K562 (cell line): ENCODE data around the gene GOLGB1. TPM values are rescaled to one million over a fixed set of nuclear protein-coding genes. Genes with fewer than 3 reads are reported as not detected.

Experiments used
- DIDO1 ChIP-seq: fragments of 450-650 bp; IDR thresholded peaks from 2 replicates; pipeline ENCODE4 v1.6.1; 2016; ENCODE audit warnings: low read depth, missing biosample characterization, missing genetic modification characterization
- KDM4B ChIP-seq, 2 experiments: fragments of 450-650 bp in 1 of 2; sonication (generic) in 1 of 2; IDR thresholded peaks; 2 replicates each; pipeline ENCODE4 v1.6.1; 2016 to 2017; ENCODE audit warnings: borderline replicate concordance in 2 of 2, antibody characterized with exemption in 1 of 2, low read depth in 1 of 2, mild to moderate bottlenecking in 1 of 2
- KLF13 ChIP-seq: fragments of 450-650 bp; IDR thresholded peaks from 2 replicates; pipeline ENCODE4 v1.6.1; 2016; ENCODE audit warnings: missing genetic modification characterization, low read depth, mild to moderate bottlenecking, missing compliant biosample characterization, moderate library complexity, borderline replicate concordance
- MAFK ChIP-seq: IDR thresholded peaks from 2 replicates; pipeline ENCODE4 v1.6.1; 2011; ENCODE audit warnings: low read length, improper control_type of control experiment
- MYNN ChIP-seq, 2 experiments: sonication (generic); formaldehyde crosslinking in 1 of 2; IDR thresholded peaks; 2 replicates each; pipeline versions ENCODE4 v1.5.0 to v1.6.1; 2016 to 2020; ENCODE audit warnings: antibody characterized with exemption in 1 of 2, missing genetic modification reagents in 1 of 2
- NFE2L1 ChIP-seq: fragments of 450-650 bp; IDR thresholded peaks from 2 replicates; pipeline ENCODE4 v1.6.1; 2016; ENCODE audit warnings: missing genetic modification characterization, low read depth, mild to moderate bottlenecking, missing compliant biosample characterization, moderate library complexity, borderline replicate concordance
- NONO ChIP-seq, 2 experiments: fragments of 200-400 bp in 1 of 2; fragments of 450-650 bp in 1 of 2; formaldehyde crosslinking in 1 of 2; IDR thresholded peaks; 2 replicates each; pipeline ENCODE4 v1.6.1; 2017; ENCODE audit warnings: low read depth in 2 of 2, mild to moderate bottlenecking in 2 of 2, moderate library complexity in 2 of 2, low read length in 1 of 2
- OTX1 ChIP-seq: fragments of 450-650 bp; formaldehyde crosslinking; IDR thresholded peaks from 2 replicates; pipeline ENCODE4 v1.4.0; 2022; ENCODE audit warnings: mild to moderate bottlenecking
- RFX5 ChIP-seq: IDR thresholded peaks from 2 replicates; pipeline ENCODE4 v1.6.1; 2011; ENCODE audit warnings: low read depth, mild to moderate bottlenecking, improper control_type of control experiment, low read length
- SMAD2 ChIP-seq: fragments of 150-350 bp; IDR thresholded peaks from 2 replicates; pipeline ENCODE4 v1.6.1; 2014; ENCODE audit warnings: low read depth, mild to moderate bottlenecking, low read length
- TAF15 ChIP-seq: fragments of 200-400 bp; formaldehyde crosslinking; IDR thresholded peaks from 2 replicates; pipeline ENCODE4 v1.6.1; 2017; ENCODE audit warnings: mild to moderate bottlenecking, low read depth, low read length, moderate library complexity
- TRIM28 ChIP-seq: fragments of 450-650 bp; IDR thresholded peaks from 2 replicates; pipeline ENCODE4 v1.6.1; 2017
- ZBTB1 ChIP-seq: sonication (generic); formaldehyde crosslinking; IDR thresholded peaks from 2 replicates; pipeline ENCODE4 v1.8.1; 2023; ENCODE audit warnings: missing genetic modification reagents, low read depth, mild to moderate bottlenecking, borderline replicate concordance
- ZBTB34 ChIP-seq: fragments of 250-450 bp; sonication (Bioruptor Pico); IDR thresholded peaks from 2 replicates; pipeline ENCODE4 v1.8.0; 2021; ENCODE audit warnings: mild to moderate bottlenecking, moderate library complexity
- ZNF224 ChIP-seq: sonication (generic); formaldehyde crosslinking; IDR thresholded peaks from 2 replicates; pipeline ENCODE4 v1.8.0; 2022; ENCODE audit warnings: mild to moderate bottlenecking, missing genetic modification reagents
- ZNF232 ChIP-seq: sonication (generic); formaldehyde crosslinking; IDR thresholded peaks from 2 replicates; pipeline ENCODE4 v1.8.0; 2022; ENCODE audit warnings: mild to moderate bottlenecking, missing genetic modification reagents
- ZNF253 ChIP-seq: fragments of 250-450 bp; sonication (Bioruptor Pico); conservative IDR thresholded peaks from 2 replicates; pipeline ENCODE4 v1.6.1; 2021; ENCODE audit warnings: mild to moderate bottlenecking
- polyA plus RNA-seq, 8 experiments: library from polyadenylated mRNA; depleted of rRNA in 4 of 8; stranded (reverse) in 5 of 8; unstranded in 3 of 8; fragments of >200 nt; fragmentation: Nextera tagmentation in 2 of 8; fragmentation: Illumina TruSeq in 1 of 8; extraction: Ambion mirVana in 2 of 8; extraction: Trizol in 1 of 8; gene quantifications; 2 replicates each; pipeline versions ENCODE4 v1.2.1 to v1.2.3, GENCODE V29; 2011 to 2014; ENCODE audit warnings: inconsistent platforms in 1 of 8, missing spikeins in 1 of 8
- total RNA-seq, 7 experiments: library from RNA; depleted of rRNA in 6 of 7; stranded (reverse); fragments of >200 nt in 6 of 7; fragmentation: Illumina TruSeq in 2 of 7; extraction: Trizol in 2 of 7; gene quantifications; 2 replicates each; pipeline versions ENCODE4 v1.2.1 to v1.2.3, GENCODE V29; 2011 to 2021; ENCODE audit warnings: low replicate concordance in 1 of 7
- TF ChIP-seq, protein P1 (sequence below): fragments of 250-450 bp; sonication (Bioruptor Pico); IDR thresholded peaks from 2 replicates; pipeline ENCODE4 v1.5.0; 2020; ENCODE audit warnings: mild to moderate bottlenecking
- TF ChIP-seq, protein P2 (sequence below): fragments of 450-650 bp; formaldehyde crosslinking; IDR thresholded peaks from 2 replicates; pipeline ENCODE4 v1.4.0; 2020; ENCODE audit warnings: mild to moderate bottlenecking, mixed read lengths
- TF ChIP-seq, protein P3 (sequence below): sonication (generic); formaldehyde crosslinking; IDR thresholded peaks from 2 replicates; pipeline ENCODE4 v1.8.0; 2022; ENCODE audit warnings: mild to moderate bottlenecking, missing genetic modification reagents

The GOLGB1 gene
- total and polyA plus RNA-seq, 9 of the 15 experiments (the other 6 are each of a cell fraction or from before 2014, with no cell fraction given): 4.0 to 16.3 (median 9.7) TPM

GRCh38 chr3:121651684-121652083, 97.9 kb downstream of the GOLGB1 start (continued):
- TF ChIP-seq ZBTB1 (CRISPR knock-in tag): no peak
- no peak for TF ChIP-seq KLF13 (tag)
- no peak for TF ChIP-seq ZNF224 (CRISPR knock-in tag)
- no peak for TF ChIP-seq ZNF232 (CRISPR knock-in tag)
- TF ChIP-seq NONO (IDR thresholded peaks at IDR 0.05; ENCODE audit: low read depth in 2 of 2, low read length in 1 of 2): no peak
- TF ChIP-seq, protein P1, sequence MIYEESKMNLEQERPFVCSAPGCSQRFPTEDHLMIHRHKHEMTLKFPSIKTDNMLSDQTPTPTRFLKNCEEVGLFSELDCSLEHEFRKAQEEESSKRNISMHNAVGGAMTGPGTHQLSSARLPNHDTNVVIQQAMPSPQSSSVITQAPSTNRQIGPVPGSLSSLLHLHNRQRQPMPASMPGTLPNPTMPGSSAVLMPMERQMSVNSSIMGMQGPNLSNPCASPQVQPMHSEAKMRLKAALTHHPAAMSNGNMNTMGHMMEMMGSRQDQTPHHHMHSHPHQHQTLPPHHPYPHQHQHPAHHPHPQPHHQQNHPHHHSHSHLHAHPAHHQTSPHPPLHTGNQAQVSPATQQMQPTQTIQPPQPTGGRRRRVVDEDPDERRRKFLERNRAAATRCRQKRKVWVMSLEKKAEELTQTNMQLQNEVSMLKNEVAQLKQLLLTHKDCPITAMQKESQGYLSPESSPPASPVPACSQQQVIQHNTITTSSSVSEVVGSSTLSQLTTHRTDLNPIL (CRISPR knock-in tag): no peak
- no peak for TF ChIP-seq TRIM28
- no peak for TF ChIP-seq ZNF253 (CRISPR knock-in tag)
- TF ChIP-seq SMAD2: no peak
- TF ChIP-seq, protein P2, sequence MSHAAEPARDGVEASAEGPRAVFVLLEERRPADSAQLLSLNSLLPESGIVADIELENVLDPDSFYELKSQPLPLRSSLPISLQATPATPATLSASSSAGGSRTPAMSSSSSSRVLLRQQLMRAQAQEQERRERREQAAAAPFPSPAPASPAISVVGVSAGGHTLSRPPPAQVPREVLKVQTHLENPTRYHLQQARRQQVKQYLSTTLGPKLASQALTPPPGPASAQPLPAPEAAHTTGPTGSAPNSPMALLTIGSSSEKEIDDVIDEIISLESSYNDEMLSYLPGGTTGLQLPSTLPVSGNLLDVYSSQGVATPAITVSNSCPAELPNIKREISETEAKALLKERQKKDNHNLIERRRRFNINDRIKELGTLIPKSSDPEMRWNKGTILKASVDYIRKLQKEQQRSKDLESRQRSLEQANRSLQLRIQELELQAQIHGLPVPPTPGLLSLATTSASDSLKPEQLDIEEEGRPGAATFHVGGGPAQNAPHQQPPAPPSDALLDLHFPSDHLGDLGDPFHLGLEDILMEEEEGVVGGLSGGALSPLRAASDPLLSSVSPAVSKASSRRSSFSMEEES (CRISPR knock-in tag): no peak
- no peak for TF ChIP-seq TAF15
- peak; percentile 76 for TF ChIP-seq NFE2L1 (tag)
- no peak for TF ChIP-seq RFX5
- no peak for TF ChIP-seq MYNN (IDR thresholded peaks at IDR 0.05)
- no peak for TF ChIP-seq MYNN (CRISPR knock-in tag; IDR thresholded peaks at IDR 0.05)
- TF ChIP-seq, protein P3, sequence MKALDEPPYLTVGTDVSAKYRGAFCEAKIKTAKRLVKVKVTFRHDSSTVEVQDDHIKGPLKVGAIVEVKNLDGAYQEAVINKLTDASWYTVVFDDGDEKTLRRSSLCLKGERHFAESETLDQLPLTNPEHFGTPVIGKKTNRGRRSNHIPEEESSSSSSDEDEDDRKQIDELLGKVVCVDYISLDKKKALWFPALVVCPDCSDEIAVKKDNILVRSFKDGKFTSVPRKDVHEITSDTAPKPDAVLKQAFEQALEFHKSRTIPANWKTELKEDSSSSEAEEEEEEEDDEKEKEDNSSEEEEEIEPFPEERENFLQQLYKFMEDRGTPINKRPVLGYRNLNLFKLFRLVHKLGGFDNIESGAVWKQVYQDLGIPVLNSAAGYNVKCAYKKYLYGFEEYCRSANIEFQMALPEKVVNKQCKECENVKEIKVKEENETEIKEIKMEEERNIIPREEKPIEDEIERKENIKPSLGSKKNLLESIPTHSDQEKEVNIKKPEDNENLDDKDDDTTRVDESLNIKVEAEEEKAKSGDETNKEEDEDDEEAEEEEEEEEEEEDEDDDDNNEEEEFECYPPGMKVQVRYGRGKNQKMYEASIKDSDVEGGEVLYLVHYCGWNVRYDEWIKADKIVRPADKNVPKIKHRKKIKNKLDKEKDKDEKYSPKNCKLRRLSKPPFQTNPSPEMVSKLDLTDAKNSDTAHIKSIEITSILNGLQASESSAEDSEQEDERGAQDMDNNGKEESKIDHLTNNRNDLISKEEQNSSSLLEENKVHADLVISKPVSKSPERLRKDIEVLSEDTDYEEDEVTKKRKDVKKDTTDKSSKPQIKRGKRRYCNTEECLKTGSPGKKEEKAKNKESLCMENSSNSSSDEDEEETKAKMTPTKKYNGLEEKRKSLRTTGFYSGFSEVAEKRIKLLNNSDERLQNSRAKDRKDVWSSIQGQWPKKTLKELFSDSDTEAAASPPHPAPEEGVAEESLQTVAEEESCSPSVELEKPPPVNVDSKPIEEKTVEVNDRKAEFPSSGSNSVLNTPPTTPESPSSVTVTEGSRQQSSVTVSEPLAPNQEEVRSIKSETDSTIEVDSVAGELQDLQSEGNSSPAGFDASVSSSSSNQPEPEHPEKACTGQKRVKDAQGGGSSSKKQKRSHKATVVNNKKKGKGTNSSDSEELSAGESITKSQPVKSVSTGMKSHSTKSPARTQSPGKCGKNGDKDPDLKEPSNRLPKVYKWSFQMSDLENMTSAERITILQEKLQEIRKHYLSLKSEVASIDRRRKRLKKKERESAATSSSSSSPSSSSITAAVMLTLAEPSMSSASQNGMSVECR (CRISPR knock-in tag): no peak
- no peak for TF ChIP-seq ZBTB34 (CRISPR knock-in tag)
- TF ChIP-seq MAFK: peak; percentile 91
- TF ChIP-seq DIDO1 (tag): no peak
- no peak for TF ChIP-seq OTX1 (CRISPR knock-in tag)
- TF ChIP-seq KDM4B (IDR thresholded peaks at IDR 0.05; ENCODE audit: borderline replicate concordance in 2 of 2, low read depth in 1 of 2): no peak
